GM21528 (cell line): ENCODE data around the gene GMEB2.
"Not testable (repeated sequence)": the region's sequence is repeated elsewhere in the genome, so short reads cannot be mapped to it uniquely, and the experiment has no call there.

ENCODE experiments used
- ATAC-seq: cut with Tn5 transposase; IDR thresholded peaks from one replicate; pipeline ENCODE4 v1.9.1; 2021; ENCODE audit warnings: mild to moderate bottlenecking, moderate library complexity; ENCODE audit not compliant: unreplicated experiment, low FRiP score

Gene GMEB2

GRCh38 chr20:63640686-63641085 lies 13.8 kb upstream of the GMEB2 start:
- not testable (repeated sequence) for ATAC-seq

GRCh38 chr20:63640086-63640485 lies 13.2 kb upstream of the GMEB2 start:
- no peak for ATAC-seq

- no peak for ATAC-seq
Measured at GRCh38 chr20:63639093-63639975, 12.4 kb upstream of the GMEB2 start.

GRCh38 chr20:63636752-63637628 lies 10.1 kb upstream of the GMEB2 start:
- no peak for ATAC-seq

- ATAC-seq = no peak
Measured at GRCh38 chr20:63635431-63636141, 8.7 kb upstream of the GMEB2 start.

- no peak for ATAC-seq
Measured at GRCh38 chr20:63633732-63634131, 6.8 kb upstream of the GMEB2 start.

GRCh38 chr20:63631426-63631825 lies 4.5 kb upstream of the GMEB2 start:
- ATAC-seq = not testable (repeated sequence)

- ATAC-seq = not testable (repeated sequence)
Measured at GRCh38 chr20:63630956-63631355, 4.1 kb upstream of the GMEB2 start.

- no peak for ATAC-seq
Measured at GRCh38 chr20:63628246-63628975, 1.5 kb upstream of the GMEB2 start.

- no peak for ATAC-seq
Measured at GRCh38 chr20:63627751-63628245, 897 bp upstream of the GMEB2 start.

GRCh38 chr20:63627129-63627750 lies 339 bp upstream of the GMEB2 start:
- peak; percentile 76 for ATAC-seq

GRCh38 chr20:63625771-63626423 lies 1.0 kb downstream of the GMEB2 start:
- no peak for ATAC-seq

GRCh38 chr20:63624486-63624885 lies 2.4 kb downstream of the GMEB2 start:
- ATAC-seq = no peak

- ATAC-seq = no peak
Measured at GRCh38 chr20:63622732-63623131, 4.2 kb downstream of the GMEB2 start.

GRCh38 chr20:63622096-63622495 lies 4.8 kb downstream of the GMEB2 start:
- no peak for ATAC-seq

- ATAC-seq = no peak
Measured at GRCh38 chr20:63620991-63621390, 5.9 kb downstream of the GMEB2 start.

GRCh38 chr20:63619505-63619904 lies 7.4 kb downstream of the GMEB2 start:
- no peak for ATAC-seq

- no peak for ATAC-seq
Measured at GRCh38 chr20:63619086-63619485, 7.8 kb downstream of the GMEB2 start.
